Glutamatergic neuron (in vitro differentiated cells): ENCODE results near the gene HTT. TPM values are rescaled to one million over a fixed set of nuclear protein-coding genes. Genes with fewer than 3 reads are reported as not detected.

Experiments
- DNase-seq: peaks from one replicate; pipeline ENCODE4 v3.0.0; 2022
- H3K27ac Mint-ChIP-seq: one replicate; pipeline ENCODE4 v1.8.0; 2020; ENCODE audit warnings: mild to moderate bottlenecking, mixed read lengths, inconsistent platforms; ENCODE audit not compliant: unreplicated experiment
- H3K27me3 Mint-ChIP-seq: one replicate; pipeline ENCODE4 v1.8.0; 2020; ENCODE audit warnings: mild to moderate bottlenecking, moderate library complexity, mixed read lengths, inconsistent platforms; ENCODE audit not compliant: unreplicated experiment
- H3K36me3 Mint-ChIP-seq: one replicate; pipeline ENCODE4 v1.8.0; 2020; ENCODE audit warnings: mild to moderate bottlenecking, mixed read lengths, inconsistent platforms; ENCODE audit not compliant: unreplicated experiment
- H3K4me1 Mint-ChIP-seq: one replicate; pipeline ENCODE4 v1.8.0; 2020; ENCODE audit warnings: mild to moderate bottlenecking, low read depth, mixed read lengths, inconsistent platforms; ENCODE audit not compliant: unreplicated experiment
- H3K4me3 Mint-ChIP-seq: one replicate; pipeline ENCODE4 v1.8.0; 2020; ENCODE audit warnings: mild to moderate bottlenecking, mixed read lengths, inconsistent platforms; ENCODE audit not compliant: unreplicated experiment
- H3K9me3 Mint-ChIP-seq: one replicate; pipeline ENCODE4 v1.8.0; 2020; ENCODE audit warnings: mild to moderate bottlenecking, moderate library complexity, mixed read lengths, inconsistent platforms; ENCODE audit not compliant: unreplicated experiment
- CTCF ChIP-seq: fragments of 200-600 bp; sonication (generic); IDR thresholded peaks from one replicate; pipeline ENCODE4 v1.5.0; 2021; ENCODE audit not compliant: partially characterized antibody, unreplicated experiment
- total RNA-seq: library from RNA; stranded (reverse); fragmentation: NEBNext Ultra II Directional; extraction: Animal tissue kit (Norgen Biotek cat#: 25700); gene quantifications from one replicate; pipeline ENCODE4 v1.2.1, GENCODE V29; 2021; ENCODE audit not compliant: unreplicated experiment

HTT gene
- total RNA-seq, 1 donor from 2014 or later: 107 TPM

DNA sequence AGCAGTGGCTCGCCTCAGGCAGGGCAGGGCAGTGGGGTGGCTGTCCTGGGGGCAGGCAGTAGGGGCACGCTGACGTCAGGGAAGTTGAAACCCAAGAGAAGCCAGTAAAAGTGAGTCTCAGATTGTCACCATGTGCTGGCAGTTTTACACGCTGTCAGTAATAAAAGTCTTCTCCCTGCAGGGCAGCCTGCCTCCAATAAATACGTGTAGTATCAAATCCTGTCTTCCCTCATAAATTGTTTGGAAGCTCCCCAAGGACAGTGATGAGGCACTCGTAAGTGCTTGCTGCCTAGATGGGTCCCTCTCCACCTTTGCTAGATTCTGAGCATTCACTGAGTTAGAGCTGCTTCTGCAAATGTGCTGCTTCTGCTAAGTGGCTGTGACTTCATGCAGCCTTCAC is 113.6 kb downstream of the HTT start:
- Mint-ChIP-seq H3K27me3 (peaks cover 3% of the 10 kb centered on the region), H3K27ac (no peak overlapping the region), H3K36me3 (peaks cover 15% of the 10 kb centered on the region), H3K4me3 (no peak overlapping the region), H3K4me1 (no peaks in the 10 kb centered on the region), H3K9me3 (no peaks in the 10 kb centered on the region)
- TF ChIP-seq CTCF: no peak
- no peak for DNase-seq

DNA sequence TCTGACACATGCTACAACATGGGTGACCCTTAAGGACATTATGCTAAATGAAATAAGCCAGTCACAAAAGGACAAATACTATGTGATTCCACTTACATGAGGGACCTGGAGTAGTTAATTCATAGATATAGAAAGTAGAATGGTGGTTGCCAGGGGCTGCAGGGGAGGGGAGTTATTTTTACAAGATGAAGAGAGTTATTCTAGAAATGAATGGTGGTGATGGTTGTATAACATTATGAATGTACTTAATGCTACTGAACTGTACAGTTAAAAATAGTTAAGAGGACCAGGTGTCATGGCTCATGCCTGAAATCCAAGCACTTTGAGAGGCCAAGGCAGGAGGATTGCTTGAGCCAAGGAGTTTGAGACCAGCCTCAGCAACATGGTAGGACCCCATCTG is 115.0 kb downstream of the HTT start:
- DNase-seq: no peak
- Mint-ChIP-seq H3K36me3 (peaks cover 5% of the 10 kb centered on the region), H3K27ac (no peak overlapping the region), H3K4me3 (no peak overlapping the region), H3K4me1 (no peaks in the 10 kb centered on the region), H3K27me3 (no peaks in the 10 kb centered on the region), H3K9me3 (no peaks in the 10 kb centered on the region)
- TF ChIP-seq CTCF: no peak

GRCh38 chr4:3190549-3190948 is 116.1 kb downstream of the HTT start:
- no peak for DNase-seq
- H3K4me3 Mint-ChIP-seq: no peak overlapping the region
- H3K27ac Mint-ChIP-seq: no peak overlapping the region
- no peaks in the 10 kb centered on the region for H3K4me1 Mint-ChIP-seq
- no peaks in the 10 kb centered on the region for H3K36me3 Mint-ChIP-seq
- no peaks in the 10 kb centered on the region for H3K9me3 Mint-ChIP-seq
- no peak for TF ChIP-seq CTCF
- H3K27me3 Mint-ChIP-seq: no peaks in the 10 kb centered on the region

- no peak for TF ChIP-seq CTCF
- Mint-ChIP-seq H3K4me3 (no peak overlapping the region), H3K27me3 (no peaks in the 10 kb centered on the region), H3K4me1 (no peaks in the 10 kb centered on the region), H3K9me3 (no peaks in the 10 kb centered on the region), H3K27ac (no peak overlapping the region), H3K36me3 (no peaks in the 10 kb centered on the region)
- no peak for DNase-seq
These were observed 117.7 kb downstream of the HTT start for GRCh38 chr4:3192188-3192587.

DNA sequence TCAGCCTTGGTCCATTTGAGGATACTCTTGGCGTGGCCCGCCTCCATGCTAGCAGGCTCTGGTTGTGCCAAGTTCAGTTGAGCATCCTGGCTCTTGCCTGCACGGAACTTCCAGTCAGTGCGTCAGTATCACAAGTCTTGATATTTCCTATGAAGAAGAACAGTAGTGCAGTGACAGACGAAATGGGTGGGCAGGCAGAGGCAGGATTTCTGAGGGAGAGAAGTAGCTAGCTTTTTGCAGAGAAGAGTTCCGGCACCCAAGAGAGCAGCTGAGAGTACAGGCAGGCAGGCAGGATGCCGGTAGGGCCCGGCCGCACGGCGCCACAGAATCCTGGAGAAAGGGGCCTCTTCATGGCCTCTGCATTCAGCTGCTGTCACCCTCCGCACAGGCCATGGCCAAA is 118.3 kb downstream of the HTT start:
- no peaks in the 10 kb centered on the region for H3K36me3 Mint-ChIP-seq
- peaks cover 2% of the 10 kb centered on the region for H3K27me3 Mint-ChIP-seq

More for the DNA sequence above, 118.3 kb downstream of the HTT start:
- no peak for DNase-seq
- no peaks in the 10 kb centered on the region for H3K4me1 Mint-ChIP-seq
- H3K4me3 Mint-ChIP-seq: no peak overlapping the region
- H3K27ac Mint-ChIP-seq: no peak overlapping the region
- H3K9me3 Mint-ChIP-seq: no peaks in the 10 kb centered on the region
- no peak for TF ChIP-seq CTCF
